ENCODE data around the gene GPC5.

GPC5 gene

GRCh38 chr13:91468301-91468700 lies 69.9 kb downstream of the GPC5 start:
- Histone ChIP-seq H3K9me3 (ENCODE audit: control insufficient read depth, low read depth, low read length) (no peaks in the 10 kb centered on the region), H3K4me1 (ENCODE audit: control insufficient read depth, low read depth, low read length) (no peaks in the 10 kb centered on the region), H3K27me3 (ENCODE audit: control insufficient read depth, insufficient read depth, low read length) (no peaks in the 10 kb centered on the region), H3K27ac (ENCODE audit: low read length) (no peak overlapping the region), H3K36me3 (ENCODE audit: control insufficient read depth, low read depth, low read length) (no peaks in the 10 kb centered on the region), H3K4me3 (ENCODE audit: low read length) (no peak overlapping the region), H3K9ac (ENCODE audit: low read length) (no peak overlapping the region)

- no peak overlapping the region for H3K27ac ChIP-seq (ENCODE audit: low read length)
- H3K4me3 ChIP-seq (ENCODE audit: low read length): no peak overlapping the region
- no peak overlapping the region for H3K9ac ChIP-seq (ENCODE audit: low read length)
- no peaks in the 10 kb centered on the region for H3K4me1 ChIP-seq (ENCODE audit: control insufficient read depth, low read depth, low read length)
- no peaks in the 10 kb centered on the region for H3K27me3 ChIP-seq (ENCODE audit: control insufficient read depth, insufficient read depth, low read length)
- H3K36me3 ChIP-seq (ENCODE audit: control insufficient read depth, low read depth, low read length): no peaks in the 10 kb centered on the region
- no peaks in the 10 kb centered on the region for H3K9me3 ChIP-seq (ENCODE audit: control insufficient read depth, low read depth, low read length)
Observed at GRCh38 chr13:91470084-91470621, 71.7 kb downstream of the GPC5 start.

GRCh38 chr13:91470681-91471080 lies 72.3 kb downstream of the GPC5 start:
- no peak overlapping the region for H3K27ac ChIP-seq (ENCODE audit: low read length)
- no peaks in the 10 kb centered on the region for H3K9me3 ChIP-seq (ENCODE audit: control insufficient read depth, low read depth, low read length)
- no peaks in the 10 kb centered on the region for H3K4me1 ChIP-seq (ENCODE audit: control insufficient read depth, low read depth, low read length)
- no peak overlapping the region for H3K4me3 ChIP-seq (ENCODE audit: low read length)
- no peak overlapping the region for H3K9ac ChIP-seq (ENCODE audit: low read length)
- no peaks in the 10 kb centered on the region for H3K36me3 ChIP-seq (ENCODE audit: control insufficient read depth, low read depth, low read length)
- H3K27me3 ChIP-seq (ENCODE audit: control insufficient read depth, insufficient read depth, low read length): no peaks in the 10 kb centered on the region

- Histone ChIP-seq H3K4me1 (ENCODE audit: control insufficient read depth, low read depth, low read length) (no peaks in the 10 kb centered on the region), H3K27me3 (ENCODE audit: control insufficient read depth, insufficient read depth, low read length) (no peaks in the 10 kb centered on the region), H3K36me3 (ENCODE audit: control insufficient read depth, low read depth, low read length) (no peaks in the 10 kb centered on the region), H3K27ac (ENCODE audit: low read length) (no peak overlapping the region), H3K4me3 (ENCODE audit: low read length) (no peak overlapping the region), H3K9me3 (ENCODE audit: control insufficient read depth, low read depth, low read length) (no peaks in the 10 kb centered on the region), H3K9ac (ENCODE audit: low read length) (no peak overlapping the region)
Observed at GRCh38 chr13:91482427-91482826, 84.0 kb downstream of the GPC5 start.

GRCh38 chr13:91491980-91492379 lies 93.6 kb downstream of the GPC5 start:
- Histone ChIP-seq H3K4me1 (ENCODE audit: control insufficient read depth, low read depth, low read length) (no peaks in the 10 kb centered on the region), H3K4me3 (ENCODE audit: low read length) (no peak overlapping the region), H3K36me3 (ENCODE audit: control insufficient read depth, low read depth, low read length) (no peaks in the 10 kb centered on the region), H3K27ac (ENCODE audit: low read length) (no peak overlapping the region), H3K27me3 (ENCODE audit: control insufficient read depth, insufficient read depth, low read length) (no peaks in the 10 kb centered on the region), H3K9me3 (ENCODE audit: control insufficient read depth, low read depth, low read length) (no peaks in the 10 kb centered on the region), H3K9ac (ENCODE audit: low read length) (no peak overlapping the region)

GRCh38 chr13:91493442-91493841 lies 95.0 kb downstream of the GPC5 start:
- Histone ChIP-seq H3K36me3 (ENCODE audit: control insufficient read depth, low read depth, low read length) (no peaks in the 10 kb centered on the region), H3K9ac (ENCODE audit: low read length) (no peak overlapping the region), H3K4me3 (ENCODE audit: low read length) (no peak overlapping the region), H3K27ac (ENCODE audit: low read length) (no peak overlapping the region), H3K9me3 (ENCODE audit: control insufficient read depth, low read depth, low read length) (no peaks in the 10 kb centered on the region), H3K27me3 (ENCODE audit: control insufficient read depth, insufficient read depth, low read length) (no peaks in the 10 kb centered on the region), H3K4me1 (ENCODE audit: control insufficient read depth, low read depth, low read length) (no peaks in the 10 kb centered on the region)

- no peak overlapping the region for H3K9ac ChIP-seq (ENCODE audit: low read length)
- H3K4me1 ChIP-seq (ENCODE audit: control insufficient read depth, low read depth, low read length): no peaks in the 10 kb centered on the region
- H3K27ac ChIP-seq (ENCODE audit: low read length): no peak overlapping the region
- H3K9me3 ChIP-seq (ENCODE audit: control insufficient read depth, low read depth, low read length): no peaks in the 10 kb centered on the region
- no peak overlapping the region for H3K4me3 ChIP-seq (ENCODE audit: low read length)
- H3K27me3 ChIP-seq (ENCODE audit: control insufficient read depth, insufficient read depth, low read length): no peaks in the 10 kb centered on the region
- H3K36me3 ChIP-seq (ENCODE audit: control insufficient read depth, low read depth, low read length): no peaks in the 10 kb centered on the region
Observed at GRCh38 chr13:91498298-91498697, 99.9 kb downstream of the GPC5 start.

GRCh38 chr13:91504216-91504615 lies 105.8 kb downstream of the GPC5 start:
- Histone ChIP-seq H3K4me1 (ENCODE audit: control insufficient read depth, low read depth, low read length) (no peaks in the 10 kb centered on the region), H3K27me3 (ENCODE audit: control insufficient read depth, insufficient read depth, low read length) (no peaks in the 10 kb centered on the region), H3K36me3 (ENCODE audit: control insufficient read depth, low read depth, low read length) (no peaks in the 10 kb centered on the region), H3K9ac (ENCODE audit: low read length) (no peak overlapping the region), H3K9me3 (ENCODE audit: control insufficient read depth, low read depth, low read length) (no peaks in the 10 kb centered on the region), H3K27ac (ENCODE audit: low read length) (no peak overlapping the region), H3K4me3 (ENCODE audit: low read length) (no peak overlapping the region)

- no peaks in the 10 kb centered on the region for H3K27me3 ChIP-seq (ENCODE audit: control insufficient read depth, insufficient read depth, low read length)
- H3K4me1 ChIP-seq (ENCODE audit: control insufficient read depth, low read depth, low read length): no peaks in the 10 kb centered on the region
- no peaks in the 10 kb centered on the region for H3K9me3 ChIP-seq (ENCODE audit: control insufficient read depth, low read depth, low read length)
- H3K4me3 ChIP-seq (ENCODE audit: low read length): no peak overlapping the region
- H3K36me3 ChIP-seq (ENCODE audit: control insufficient read depth, low read depth, low read length): no peaks in the 10 kb centered on the region
- no peak overlapping the region for H3K9ac ChIP-seq (ENCODE audit: low read length)
- H3K27ac ChIP-seq (ENCODE audit: low read length): no peak overlapping the region
Observed at GRCh38 chr13:91506759-91507158, 108.3 kb downstream of the GPC5 start.

- Histone ChIP-seq H3K36me3 (ENCODE audit: control insufficient read depth, low read depth, low read length) (no peaks in the 10 kb centered on the region), H3K4me3 (ENCODE audit: low read length) (no peak overlapping the region), H3K9me3 (ENCODE audit: control insufficient read depth, low read depth, low read length) (no peaks in the 10 kb centered on the region), H3K4me1 (ENCODE audit: control insufficient read depth, low read depth, low read length) (no peaks in the 10 kb centered on the region), H3K9ac (ENCODE audit: low read length) (no peak overlapping the region), H3K27ac (ENCODE audit: low read length) (no peak overlapping the region), H3K27me3 (ENCODE audit: control insufficient read depth, insufficient read depth, low read length) (no peaks in the 10 kb centered on the region)
Observed at GRCh38 chr13:91510058-91510457, 111.6 kb downstream of the GPC5 start.

GRCh38 chr13:91513790-91514189 lies 115.4 kb downstream of the GPC5 start:
- no peaks in the 10 kb centered on the region for H3K36me3 ChIP-seq (ENCODE audit: control insufficient read depth, low read depth, low read length)
- no peaks in the 10 kb centered on the region for H3K9me3 ChIP-seq (ENCODE audit: control insufficient read depth, low read depth, low read length)
- H3K27me3 ChIP-seq (ENCODE audit: control insufficient read depth, insufficient read depth, low read length): no peaks in the 10 kb centered on the region
- H3K4me1 ChIP-seq (ENCODE audit: control insufficient read depth, low read depth, low read length): no peaks in the 10 kb centered on the region
- no peak overlapping the region for H3K9ac ChIP-seq (ENCODE audit: low read length)
- H3K4me3 ChIP-seq (ENCODE audit: low read length): no peak overlapping the region
- H3K27ac ChIP-seq (ENCODE audit: low read length): no peak overlapping the region

- no peaks in the 10 kb centered on the region for H3K36me3 ChIP-seq (ENCODE audit: control insufficient read depth, low read depth, low read length)
- H3K4me1 ChIP-seq (ENCODE audit: control insufficient read depth, low read depth, low read length): peaks cover 6% of the 10 kb centered on the region
- H3K27me3 ChIP-seq (ENCODE audit: control insufficient read depth, insufficient read depth, low read length): no peaks in the 10 kb centered on the region
- H3K27ac ChIP-seq (ENCODE audit: low read length): no peak overlapping the region
- H3K4me3 ChIP-seq (ENCODE audit: low read length): no peak overlapping the region
- no peak overlapping the region for H3K9ac ChIP-seq (ENCODE audit: low read length)
- no peaks in the 10 kb centered on the region for H3K9me3 ChIP-seq (ENCODE audit: control insufficient read depth, low read depth, low read length)
Observed at GRCh38 chr13:91516799-91517198, 118.4 kb downstream of the GPC5 start.

Measured in iPS-18a (cell line).